ENCODE results near the gene POLQ.
"Not testable (repeated sequence)": the region's sequence is repeated elsewhere in the genome, so short reads cannot be mapped to it uniquely, and the experiment has no call there.

The POLQ gene

DNA sequence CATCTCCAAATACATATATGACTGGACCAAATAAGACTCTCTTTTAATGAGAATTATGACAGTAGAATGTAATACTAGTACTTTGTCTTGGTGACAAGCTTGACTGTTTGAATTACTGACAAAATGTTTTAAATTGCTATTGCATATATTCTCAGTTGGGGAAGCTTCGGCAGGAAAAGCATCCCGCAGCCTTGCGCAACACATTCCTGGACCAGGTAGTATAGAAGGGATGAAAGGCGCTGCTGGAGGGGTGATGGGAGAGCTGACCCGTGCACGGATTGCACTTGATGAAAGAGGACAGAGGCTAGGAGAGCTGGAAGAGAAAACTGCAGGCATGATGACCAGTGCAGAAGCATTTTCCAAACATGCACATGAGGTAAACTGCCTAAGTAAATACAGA lies 127.6 kb downstream of the POLQ start:
- Histone ChIP-seq H3K36me3 (ENCODE audit: control insufficient read depth, insufficient read depth, low read length) (no peaks in the 10 kb centered on the region), H3K27me3 (replicated peaks; ENCODE audit: control insufficient read depth, insufficient read depth, low read length) (no peaks in the 10 kb centered on the region), H3K4me3 (replicated peaks; ENCODE audit: low read depth, low read length) (no peak overlapping the region)
- no peak for DNase-seq (ENCODE audit: extremely low read depth, insufficient read length)
- no peak for TF ChIP-seq CTCF (IDR thresholded peaks at IDR 0.05; ENCODE audit: insufficient read depth, low read length, poor library complexity, severe bottlenecking)

GRCh38 chr3:121414924-121415323 lies 130.9 kb downstream of the POLQ start:
- Histone ChIP-seq H3K4me3 (replicated peaks; ENCODE audit: low read depth, low read length) (no peak overlapping the region), H3K27me3 (replicated peaks; ENCODE audit: control insufficient read depth, insufficient read depth, low read length) (no peaks in the 10 kb centered on the region), H3K36me3 (ENCODE audit: control insufficient read depth, insufficient read depth, low read length) (no peaks in the 10 kb centered on the region)
- TF ChIP-seq CTCF (IDR thresholded peaks at IDR 0.05; ENCODE audit: insufficient read depth, low read length, poor library complexity, severe bottlenecking) = no peak
- no peak for DNase-seq (ENCODE audit: extremely low read depth, insufficient read length)

GRCh38 chr3:121411523-121411922 lies 134.3 kb downstream of the POLQ start:
- no peak for DNase-seq (ENCODE audit: extremely low read depth, insufficient read length)
- Histone ChIP-seq H3K27me3 (replicated peaks; ENCODE audit: control insufficient read depth, insufficient read depth, low read length) (no peaks in the 10 kb centered on the region), H3K4me3 (replicated peaks; ENCODE audit: low read depth, low read length) (no peak overlapping the region), H3K36me3 (ENCODE audit: control insufficient read depth, insufficient read depth, low read length) (no peaks in the 10 kb centered on the region)
- TF ChIP-seq CTCF (IDR thresholded peaks at IDR 0.05; ENCODE audit: insufficient read depth, low read length, poor library complexity, severe bottlenecking) = no peak

- no peak for TF ChIP-seq CTCF (IDR thresholded peaks at IDR 0.05; ENCODE audit: insufficient read depth, low read length, poor library complexity, severe bottlenecking)
- DNase-seq (ENCODE audit: extremely low read depth, insufficient read length) = no peak
- H3K27me3 ChIP-seq (replicated peaks; ENCODE audit: control insufficient read depth, insufficient read depth, low read length) = no peaks in the 10 kb centered on the region
These were observed 140.2 kb downstream of the POLQ start for GRCh38 chr3:121405631-121406030.

DNA sequence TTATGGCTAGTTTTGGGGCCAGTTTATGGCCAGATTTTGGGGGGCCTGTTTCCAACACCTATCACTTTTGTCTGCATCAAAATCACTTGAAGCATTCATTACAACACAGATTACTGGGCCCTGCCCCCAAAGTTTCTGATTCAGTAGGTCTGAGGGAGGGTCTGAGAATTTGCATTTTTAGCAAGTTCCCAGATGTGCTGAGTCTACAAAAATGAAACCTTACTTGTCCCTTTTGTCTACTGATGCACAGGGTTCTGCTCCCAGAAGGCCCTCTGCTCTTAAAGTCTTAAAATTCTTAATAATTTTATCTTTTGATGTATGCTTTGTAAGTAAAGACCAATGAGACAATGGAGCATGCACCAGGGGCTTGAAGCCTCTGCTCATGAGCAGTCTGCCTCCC lies 146.0 kb downstream of the POLQ start:
- DNase-seq (ENCODE audit: extremely low read depth, insufficient read length) = no peak
- no peak overlapping the region for H3K4me3 ChIP-seq (replicated peaks; ENCODE audit: low read depth, low read length)
- H3K27me3 ChIP-seq (replicated peaks; ENCODE audit: control insufficient read depth, insufficient read depth, low read length) = no peaks in the 10 kb centered on the region
- no peaks in the 10 kb centered on the region for H3K36me3 ChIP-seq (ENCODE audit: control insufficient read depth, insufficient read depth, low read length)
- no peak for TF ChIP-seq CTCF (IDR thresholded peaks at IDR 0.05; ENCODE audit: insufficient read depth, low read length, poor library complexity, severe bottlenecking)

More at GRCh38 chr3:121405631-121406030, 140.2 kb downstream of the POLQ start:
- H3K4me3 ChIP-seq (replicated peaks; ENCODE audit: low read depth, low read length) = no peak overlapping the region
- no peaks in the 10 kb centered on the region for H3K36me3 ChIP-seq (ENCODE audit: control insufficient read depth, insufficient read depth, low read length)

GRCh38 chr3:121398051-121398450 lies 147.7 kb downstream of the POLQ start:
- not testable (repeated sequence) for DNase-seq (ENCODE audit: extremely low read depth, insufficient read length); H3K27me3 ChIP-seq (replicated peaks; ENCODE audit: control insufficient read depth, insufficient read depth, low read length)

DNA sequence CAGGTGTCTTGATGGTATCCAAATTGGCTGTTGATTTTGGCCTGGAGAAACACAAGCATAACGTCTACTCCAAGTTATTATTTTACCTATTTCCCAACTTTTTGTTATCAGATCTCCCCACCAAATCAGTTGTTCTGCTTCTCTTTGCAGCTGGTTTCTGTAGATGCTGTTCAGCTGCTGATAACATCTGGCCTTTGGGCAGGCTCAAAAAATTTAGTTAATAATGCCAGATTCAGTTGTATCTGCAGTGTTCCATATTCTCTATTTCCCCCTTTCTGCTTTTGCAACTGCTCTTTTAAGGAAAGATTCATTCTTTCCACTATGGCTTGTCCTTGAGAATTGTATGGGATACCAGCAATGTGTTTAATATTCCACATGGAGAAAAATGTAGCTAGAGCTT lies 149.8 kb downstream of the POLQ start:
- DNase-seq (ENCODE audit: extremely low read depth, insufficient read length); H3K4me3 ChIP-seq (replicated peaks; ENCODE audit: low read depth, low read length); H3K27me3 ChIP-seq (replicated peaks; ENCODE audit: control insufficient read depth, insufficient read depth, low read length); H3K36me3 ChIP-seq (ENCODE audit: control insufficient read depth, insufficient read depth, low read length): not testable (repeated sequence)

More at GRCh38 chr3:121398051-121398450, 147.7 kb downstream of the POLQ start:
- not testable (repeated sequence) for H3K4me3 ChIP-seq (replicated peaks; ENCODE audit: low read depth, low read length); H3K36me3 ChIP-seq (ENCODE audit: control insufficient read depth, insufficient read depth, low read length)

- not testable (repeated sequence) for H3K27me3 ChIP-seq (replicated peaks; ENCODE audit: control insufficient read depth, insufficient read depth, low read length); H3K36me3 ChIP-seq (ENCODE audit: control insufficient read depth, insufficient read depth, low read length); H3K4me3 ChIP-seq (replicated peaks; ENCODE audit: low read depth, low read length); DNase-seq (ENCODE audit: extremely low read depth, insufficient read length)
These were observed 157.5 kb downstream of the POLQ start for GRCh38 chr3:121388308-121388707.

Measured in GM06990 (cell line).